ENCODE results near the gene LTBP4.
A peak's percentile ranks its signal among the peaks of the same experiment; 100 is the strongest.

LTBP4 gene

DNA sequence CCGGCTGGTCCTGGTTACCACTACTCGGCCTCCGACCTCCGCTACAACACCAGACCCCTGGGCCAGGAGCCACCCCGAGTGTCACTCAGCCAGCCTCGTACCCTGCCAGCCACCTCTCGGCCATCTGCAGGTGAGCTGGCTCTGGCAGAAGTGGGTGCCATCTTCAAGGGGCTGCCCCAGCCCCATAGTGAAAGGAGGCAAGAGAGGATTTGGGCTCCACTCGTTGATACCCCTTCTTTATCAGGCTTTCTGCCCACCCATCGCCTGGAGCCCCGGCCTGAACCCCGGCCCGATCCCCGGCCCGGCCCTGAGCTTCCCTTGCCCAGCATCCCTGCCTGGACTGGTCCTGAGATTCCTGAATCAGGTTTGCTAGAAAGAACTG lies 7.1 kb downstream of the LTBP4 start:
- peaks cover 40% of the 10 kb centered on the region for H3K4me1 ChIP-seq (ENCODE audit: low read depth, poor library complexity, severe bottlenecking)

DNA sequence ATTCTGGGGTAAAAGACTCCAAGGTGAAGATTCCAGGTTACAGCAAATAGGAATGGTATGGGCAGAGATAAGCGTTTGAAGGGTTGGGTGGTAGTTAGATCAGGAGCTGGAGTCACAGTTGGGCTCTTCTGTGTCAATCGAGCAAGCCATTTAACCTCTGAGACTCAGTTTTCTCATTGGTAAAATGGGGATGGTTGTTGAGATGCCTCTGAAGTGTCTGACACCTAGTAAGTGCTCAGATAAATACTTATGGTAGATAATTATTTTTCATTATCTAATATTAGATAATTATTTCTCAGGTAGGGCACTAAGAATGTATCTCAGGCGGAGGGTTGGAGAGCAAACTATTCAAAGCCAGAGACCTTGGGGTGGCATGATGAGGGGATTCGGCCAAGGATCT lies 7.8 kb downstream of the LTBP4 start:
- Histone ChIP-seq H3K36me3 (ENCODE audit: insufficient read depth) (no peaks in the 10 kb centered on the region), H3K27ac (no peak overlapping the region)

More for the DNA sequence above, 7.1 kb downstream of the LTBP4 start:
- TF ChIP-seq, protein P1, sequence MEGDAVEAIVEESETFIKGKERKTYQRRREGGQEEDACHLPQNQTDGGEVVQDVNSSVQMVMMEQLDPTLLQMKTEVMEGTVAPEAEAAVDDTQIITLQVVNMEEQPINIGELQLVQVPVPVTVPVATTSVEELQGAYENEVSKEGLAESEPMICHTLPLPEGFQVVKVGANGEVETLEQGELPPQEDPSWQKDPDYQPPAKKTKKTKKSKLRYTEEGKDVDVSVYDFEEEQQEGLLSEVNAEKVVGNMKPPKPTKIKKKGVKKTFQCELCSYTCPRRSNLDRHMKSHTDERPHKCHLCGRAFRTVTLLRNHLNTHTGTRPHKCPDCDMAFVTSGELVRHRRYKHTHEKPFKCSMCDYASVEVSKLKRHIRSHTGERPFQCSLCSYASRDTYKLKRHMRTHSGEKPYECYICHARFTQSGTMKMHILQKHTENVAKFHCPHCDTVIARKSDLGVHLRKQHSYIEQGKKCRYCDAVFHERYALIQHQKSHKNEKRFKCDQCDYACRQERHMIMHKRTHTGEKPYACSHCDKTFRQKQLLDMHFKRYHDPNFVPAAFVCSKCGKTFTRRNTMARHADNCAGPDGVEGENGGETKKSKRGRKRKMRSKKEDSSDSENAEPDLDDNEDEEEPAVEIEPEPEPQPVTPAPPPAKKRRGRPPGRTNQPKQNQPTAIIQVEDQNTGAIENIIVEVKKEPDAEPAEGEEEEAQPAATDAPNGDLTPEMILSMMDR (conservative IDR thresholded peaks at IDR 0.05; ENCODE audit: low read depth, low read length), result no peak
- Histone ChIP-seq H2AFZ (ENCODE audit: low read depth) (no peak overlapping the region), H3K27me3 (ENCODE audit: insufficient read depth, low read depth) (no peaks in the 10 kb centered on the region), H4K20me1 (ENCODE audit: insufficient read depth) (no peaks in the 10 kb centered on the region), H3K79me2 (ENCODE audit: insufficient read depth, low read depth) (no peaks in the 10 kb centered on the region), H3K4me3 (IDR thresholded peaks at IDR 0.05; ENCODE audit: insufficient read depth, low read depth, low read length) (no peak overlapping the region), H3K27ac (no peak overlapping the region), H3K4me2 (no peak overlapping the region), H3K36me3 (ENCODE audit: insufficient read depth) (no peaks in the 10 kb centered on the region), H3K9ac (no peak overlapping the region)

DNA sequence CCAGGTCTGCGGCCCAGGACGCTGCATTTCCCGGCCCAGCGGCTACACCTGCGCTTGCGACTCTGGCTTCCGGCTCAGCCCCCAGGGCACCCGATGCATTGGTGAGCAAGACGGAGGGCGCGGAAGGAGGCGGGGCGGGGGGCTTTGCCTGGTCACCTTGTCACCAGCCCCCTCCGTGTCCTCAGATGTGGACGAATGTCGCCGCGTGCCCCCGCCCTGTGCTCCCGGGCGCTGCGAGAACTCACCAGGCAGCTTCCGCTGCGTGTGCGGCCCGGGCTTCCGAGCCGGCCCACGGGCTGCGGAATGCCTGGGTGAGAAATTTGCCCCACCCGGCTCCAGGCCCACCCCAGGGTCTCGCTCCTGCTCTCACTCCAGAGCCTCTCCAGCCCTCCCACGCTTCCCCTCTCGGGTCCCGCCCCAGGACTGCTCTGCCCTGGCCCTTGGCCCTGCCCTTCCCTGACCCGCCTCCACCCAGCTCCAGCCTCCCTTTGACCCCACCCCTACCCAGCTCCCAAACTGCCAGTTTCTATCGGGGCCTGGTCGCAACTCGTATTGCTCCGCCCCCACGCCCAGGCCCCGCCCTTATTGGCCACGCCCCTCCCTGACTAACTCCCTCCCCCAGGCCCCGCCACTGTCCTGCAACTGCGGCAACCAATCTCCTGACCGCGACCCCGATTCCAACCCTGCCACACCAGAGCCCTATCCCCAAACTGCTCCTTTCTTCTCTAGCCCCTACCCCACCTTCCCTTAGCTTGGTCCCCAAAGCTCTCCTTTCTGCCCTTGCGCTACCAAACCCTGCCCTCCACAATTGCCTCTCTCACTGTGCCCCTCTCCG lies 8.6 kb downstream of the LTBP4 start:
- TF ChIP-seq, protein P1 (conservative IDR thresholded peaks at IDR 0.05; ENCODE audit: low read depth, low read length), result no peak
- Histone ChIP-seq H3K36me3 (ENCODE audit: insufficient read depth) (no peaks in the 10 kb centered on the region), H3K4me3 (IDR thresholded peaks at IDR 0.05; ENCODE audit: insufficient read depth, low read depth, low read length) (peak overlapping the region; percentile 46), H3K27ac (peak overlapping the region; percentile 21; the same call in 1 of the 2 replicates), H3K27me3 (ENCODE audit: insufficient read depth, low read depth) (no peaks in the 10 kb centered on the region), H3K79me2 (ENCODE audit: insufficient read depth, low read depth) (no peaks in the 10 kb centered on the region), H3K4me1 (ENCODE audit: low read depth, poor library complexity, severe bottlenecking) (peaks cover 30% of the 10 kb centered on the region), H3K9ac (peak overlapping the region; percentile 55; the same call in 1 of the 2 replicates), H3K4me2 (peak overlapping the region; percentile 93), H2AFZ (ENCODE audit: low read depth) (peak overlapping the region; percentile 77), H4K20me1 (ENCODE audit: insufficient read depth) (no peaks in the 10 kb centered on the region)

More for the DNA sequence above, 7.8 kb downstream of the LTBP4 start:
- TF ChIP-seq, protein P1 (conservative IDR thresholded peaks at IDR 0.05; ENCODE audit: low read depth, low read length), result no peak
- no peaks in the 10 kb centered on the region for H3K27me3 ChIP-seq (ENCODE audit: insufficient read depth, low read depth)
- H3K4me2 ChIP-seq, result peak overlapping the region; percentile 70
- 0 out of 2 replicates have a peak overlapping the region, but pooled peaks have one; percentile 55 for H3K9ac ChIP-seq
- no peaks in the 10 kb centered on the region for H3K79me2 ChIP-seq (ENCODE audit: insufficient read depth, low read depth)
- no peaks in the 10 kb centered on the region for H4K20me1 ChIP-seq (ENCODE audit: insufficient read depth)
- H2AFZ ChIP-seq (ENCODE audit: low read depth), result peak overlapping the region; percentile 77; the same call in 1 of the 2 replicates
- H3K4me3 ChIP-seq (IDR thresholded peaks at IDR 0.05; ENCODE audit: insufficient read depth, low read depth, low read length), result peak overlapping the region; percentile 5
- H3K4me1 ChIP-seq (ENCODE audit: low read depth, poor library complexity, severe bottlenecking), result peaks cover 36% of the 10 kb centered on the region

DNA sequence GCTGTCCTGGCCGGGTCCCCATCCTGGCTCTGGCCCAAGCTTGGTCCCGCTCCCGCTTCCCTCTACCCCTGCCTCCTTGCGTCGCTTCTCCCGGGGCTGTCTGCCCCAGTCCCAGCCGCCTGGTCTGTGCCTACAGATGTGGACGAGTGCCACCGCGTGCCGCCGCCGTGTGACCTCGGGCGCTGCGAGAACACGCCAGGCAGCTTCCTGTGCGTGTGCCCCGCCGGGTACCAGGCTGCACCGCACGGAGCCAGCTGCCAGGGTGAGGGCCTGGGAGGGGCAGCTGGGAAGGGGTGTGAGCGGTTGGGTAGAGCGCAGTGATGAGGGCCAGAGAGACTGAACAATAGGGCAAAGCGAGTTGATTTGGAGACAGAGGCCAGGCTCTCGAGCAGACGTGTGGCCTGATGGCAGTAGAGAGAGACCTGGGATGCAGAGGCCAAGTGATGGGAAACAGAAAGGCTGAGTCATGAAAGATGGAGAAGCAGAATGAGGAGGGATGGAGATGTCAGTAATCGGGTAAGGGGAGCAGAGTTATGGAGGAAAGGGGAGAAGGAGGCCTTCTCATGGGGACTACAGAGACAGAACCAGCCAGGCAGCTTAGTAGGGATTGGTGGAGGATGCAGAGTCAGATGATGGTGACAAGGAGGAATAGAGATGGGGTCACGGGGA lies 9.4 kb downstream of the LTBP4 start:
- Histone ChIP-seq H3K27me3 (ENCODE audit: insufficient read depth, low read depth) (no peaks in the 10 kb centered on the region), H3K4me2 (peak overlapping the region; percentile 93), H3K9ac (peak overlapping the region; percentile 23; the same call in 1 of the 2 replicates), H4K20me1 (ENCODE audit: insufficient read depth) (no peaks in the 10 kb centered on the region), H2AFZ (ENCODE audit: low read depth) (peak overlapping the region; percentile 77), H3K4me3 (IDR thresholded peaks at IDR 0.05; ENCODE audit: insufficient read depth, low read depth, low read length) (peak overlapping the region; percentile 46), H3K79me2 (ENCODE audit: insufficient read depth, low read depth) (no peaks in the 10 kb centered on the region), H3K4me1 (ENCODE audit: low read depth, poor library complexity, severe bottlenecking) (peaks cover 34% of the 10 kb centered on the region), H3K27ac (peak overlapping the region; percentile 18; the same call in 1 of the 2 replicates), H3K36me3 (ENCODE audit: insufficient read depth) (no peaks in the 10 kb centered on the region)
- TF ChIP-seq, protein P1 (conservative IDR thresholded peaks at IDR 0.05; ENCODE audit: low read depth, low read length), result no peak

Data from KMS-11 (cell line).